HG03469 (cell line): ENCODE results near the gene NCKAP5L.

Experiments
- ATAC-seq: cut with Tn5 transposase; IDR thresholded peaks from one replicate; pipeline ENCODE4 v1.9.1; 2021; ENCODE audit warnings: mild to moderate bottlenecking, moderate library complexity, moderate number of reproducible peaks; ENCODE audit not compliant: unreplicated experiment

NCKAP5L gene

GRCh38 chr12:49803693-49804450 lies 24.3 kb downstream of the NCKAP5L start:
- no peak for ATAC-seq

GRCh38 chr12:49801141-49802063 lies 26.8 kb downstream of the NCKAP5L start:
- ATAC-seq, result no peak

DNA sequence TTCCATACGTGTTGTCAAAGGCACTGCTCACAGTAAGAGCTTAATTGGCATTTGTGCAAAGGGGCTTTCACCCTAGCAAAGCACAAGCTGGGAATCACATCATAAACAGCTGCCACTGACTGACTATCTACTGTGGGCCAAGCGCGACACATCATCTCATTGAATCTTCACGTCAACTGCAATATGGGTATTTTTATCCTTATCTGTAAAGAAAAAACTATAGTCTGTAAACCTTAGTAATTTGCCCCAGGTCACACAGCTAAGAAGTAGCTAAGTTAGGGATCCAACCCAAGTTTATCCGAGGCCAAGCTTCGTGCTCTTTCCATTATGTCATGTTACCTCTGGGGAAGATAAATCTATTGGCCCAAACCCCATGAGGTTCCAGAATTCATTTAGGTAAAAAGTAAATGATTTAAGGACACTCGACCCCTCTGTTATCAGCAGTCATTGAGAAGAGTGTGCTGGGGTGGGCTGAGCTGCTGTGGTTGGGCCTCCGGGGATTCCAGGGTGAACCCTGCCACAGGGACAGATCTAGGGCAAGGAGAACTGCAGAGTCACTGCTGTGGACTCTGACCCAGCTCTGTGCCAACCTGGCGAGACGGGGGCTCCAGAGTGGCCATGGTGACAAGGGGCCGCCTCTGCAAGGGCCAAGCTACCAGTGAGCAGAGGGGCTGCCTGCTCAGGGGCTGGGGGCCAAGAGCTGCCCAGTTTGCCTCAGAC lies 27.6 kb downstream of the NCKAP5L start:
- ATAC-seq, result no peak

DNA sequence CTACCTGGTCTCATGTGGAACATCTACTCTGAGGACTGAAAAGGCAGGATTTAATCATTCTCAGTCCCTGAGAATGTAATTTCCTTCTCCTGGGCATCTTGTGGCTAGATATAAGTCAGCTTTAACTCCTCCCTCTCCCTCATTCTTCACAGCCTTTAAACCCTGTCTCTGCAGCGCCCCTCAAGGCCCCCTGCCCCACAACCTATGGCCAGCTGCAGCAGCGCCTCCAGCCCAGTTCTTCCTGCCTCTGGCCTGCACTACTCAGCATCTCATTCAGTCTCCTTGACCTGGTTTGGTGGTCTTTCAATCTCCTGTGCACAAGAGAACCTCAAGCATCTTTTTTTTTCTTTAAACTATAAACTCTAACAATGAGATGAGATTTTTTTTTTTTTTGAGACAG lies 29.3 kb downstream of the NCKAP5L start:
- ATAC-seq, result no peak

GRCh38 chr12:49798248-49798647 lies 30.0 kb downstream of the NCKAP5L start:
- ATAC-seq, result no peak

DNA sequence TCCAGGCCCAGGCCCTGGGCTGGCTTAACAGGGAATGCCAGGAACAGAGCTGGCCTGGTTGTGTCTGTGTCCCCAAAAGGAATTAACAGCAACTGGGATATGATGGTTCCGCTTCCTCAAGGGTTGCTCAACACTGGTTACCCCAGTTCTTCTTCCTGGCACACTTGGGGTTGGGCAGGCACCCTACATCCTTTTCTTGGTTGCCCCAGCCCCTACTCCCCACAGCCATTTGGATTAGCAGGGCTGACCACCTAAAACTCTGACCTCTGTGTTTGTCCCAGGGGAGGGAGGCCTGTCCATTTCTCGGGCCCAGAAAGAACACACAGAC lies 30.8 kb downstream of the NCKAP5L start:
- ATAC-seq, result no peak

- no peak for ATAC-seq
These were observed 31.4 kb downstream of the NCKAP5L start for GRCh38 chr12:49796606-49797448.

GRCh38 chr12:49796155-49796554 lies 32.1 kb downstream of the NCKAP5L start:
- ATAC-seq, result no peak

DNA sequence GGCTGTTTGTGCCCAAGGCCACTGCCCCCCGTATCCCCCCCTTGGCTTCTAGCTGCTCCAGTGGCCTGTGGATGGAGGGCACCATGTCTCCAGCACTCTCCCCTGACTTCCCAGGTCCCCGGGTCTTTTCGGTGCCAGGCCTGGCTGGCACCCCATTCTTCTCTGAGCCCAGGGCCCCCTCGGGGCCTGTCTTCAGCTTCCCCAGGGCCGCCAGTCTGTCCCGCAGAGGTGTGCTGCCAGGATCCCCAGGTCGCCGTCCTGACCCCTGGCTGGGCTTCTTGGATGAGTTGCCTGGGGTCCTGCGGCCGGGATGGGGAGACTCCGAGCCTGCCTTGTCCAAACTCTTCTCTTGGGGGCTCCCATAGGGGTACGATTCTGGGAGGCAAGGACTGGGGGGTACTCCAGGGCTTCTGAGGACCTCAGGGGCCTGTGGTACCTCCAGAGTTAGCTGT lies 32.5 kb downstream of the NCKAP5L start:
- ATAC-seq, result no peak

GRCh38 chr12:49794811-49795653 lies 33.2 kb downstream of the NCKAP5L start:
- no peak for ATAC-seq

GRCh38 chr12:49794021-49794420 lies 34.2 kb downstream of the NCKAP5L start:
- ATAC-seq, result no peak

DNA sequence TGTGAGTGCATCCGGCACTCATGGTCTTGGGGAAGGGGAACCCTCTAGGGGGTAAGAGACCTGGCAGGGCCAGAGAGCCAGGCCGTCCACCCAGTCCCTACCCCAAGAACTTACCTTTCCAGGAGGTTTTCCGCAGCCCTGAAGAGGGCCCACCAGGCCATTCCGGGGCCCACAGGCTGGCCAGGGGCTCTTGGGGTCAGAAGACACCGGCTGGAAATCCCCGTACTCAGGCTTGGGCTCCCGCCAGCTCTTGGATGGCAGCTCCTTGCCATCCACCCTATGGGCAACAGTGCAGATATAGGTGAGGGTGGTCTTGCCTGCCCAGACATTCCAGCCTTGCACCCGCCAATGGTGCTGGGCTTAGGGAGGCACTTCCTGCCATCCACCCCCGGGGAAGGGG lies 34.6 kb downstream of the NCKAP5L start:
- ATAC-seq, result no peak

- ATAC-seq, result no peak
These were observed 35.1 kb downstream of the NCKAP5L start for GRCh38 chr12:49792976-49793580.

DNA sequence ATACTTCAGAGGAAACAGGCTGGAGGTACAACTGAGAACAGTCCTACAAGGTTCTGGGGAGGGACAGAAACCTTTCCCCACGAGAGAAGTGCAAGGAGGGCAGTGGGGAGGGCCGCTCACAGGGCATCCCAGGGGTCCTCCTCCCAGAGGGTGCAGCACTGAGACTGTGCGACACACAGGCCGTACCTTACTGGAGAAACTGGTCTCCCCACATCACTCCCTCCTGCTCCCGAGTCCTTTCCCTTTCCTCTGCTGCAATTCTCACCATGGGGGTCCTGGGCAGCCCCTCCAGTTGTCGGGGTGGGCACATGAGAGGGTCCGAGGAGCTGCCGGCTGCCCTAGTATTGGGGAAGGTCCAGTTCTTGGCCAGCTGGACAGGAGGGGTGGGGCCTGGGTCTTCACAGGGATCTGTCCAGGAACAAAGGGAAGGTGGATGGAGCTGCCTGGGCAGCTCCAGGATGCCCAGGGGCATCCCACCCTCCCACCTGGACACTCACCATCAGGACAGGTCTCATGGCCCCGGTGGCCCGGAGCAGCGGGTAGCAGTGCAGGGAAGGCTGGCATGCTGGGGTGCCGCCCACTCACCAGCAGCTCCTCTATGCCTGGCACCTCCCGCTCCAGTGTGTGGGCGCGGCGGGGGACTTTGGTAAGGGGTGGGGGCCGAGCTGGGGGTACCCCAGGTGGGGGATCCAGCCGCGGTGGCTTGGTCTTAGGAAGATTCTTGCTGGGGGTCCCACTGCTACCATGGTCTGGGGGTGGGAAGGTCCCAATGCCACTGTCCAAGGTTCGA lies 35.8 kb downstream of the NCKAP5L start:
- no peak for ATAC-seq

DNA sequence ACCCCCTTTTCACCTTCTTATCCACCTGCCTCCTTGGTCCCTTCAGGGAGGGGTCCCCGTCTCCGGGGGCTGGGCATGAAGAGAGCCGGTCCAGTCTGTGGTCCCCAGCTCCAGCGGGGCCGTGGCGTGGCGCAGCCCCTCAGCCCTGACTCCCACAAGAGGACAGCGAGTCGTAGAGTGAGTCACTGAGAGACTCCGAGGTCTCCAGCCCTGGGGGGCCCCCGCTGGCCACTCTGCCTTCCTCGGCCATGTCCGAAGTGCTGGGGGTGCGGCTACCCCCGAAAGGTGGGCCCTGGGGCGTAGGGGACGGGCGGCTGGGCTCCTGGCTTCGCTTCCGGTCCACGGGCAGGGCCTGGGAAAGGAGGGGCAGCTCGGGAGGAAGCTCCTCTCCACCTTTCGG lies 36.5 kb downstream of the NCKAP5L start:
- no peak for ATAC-seq

DNA sequence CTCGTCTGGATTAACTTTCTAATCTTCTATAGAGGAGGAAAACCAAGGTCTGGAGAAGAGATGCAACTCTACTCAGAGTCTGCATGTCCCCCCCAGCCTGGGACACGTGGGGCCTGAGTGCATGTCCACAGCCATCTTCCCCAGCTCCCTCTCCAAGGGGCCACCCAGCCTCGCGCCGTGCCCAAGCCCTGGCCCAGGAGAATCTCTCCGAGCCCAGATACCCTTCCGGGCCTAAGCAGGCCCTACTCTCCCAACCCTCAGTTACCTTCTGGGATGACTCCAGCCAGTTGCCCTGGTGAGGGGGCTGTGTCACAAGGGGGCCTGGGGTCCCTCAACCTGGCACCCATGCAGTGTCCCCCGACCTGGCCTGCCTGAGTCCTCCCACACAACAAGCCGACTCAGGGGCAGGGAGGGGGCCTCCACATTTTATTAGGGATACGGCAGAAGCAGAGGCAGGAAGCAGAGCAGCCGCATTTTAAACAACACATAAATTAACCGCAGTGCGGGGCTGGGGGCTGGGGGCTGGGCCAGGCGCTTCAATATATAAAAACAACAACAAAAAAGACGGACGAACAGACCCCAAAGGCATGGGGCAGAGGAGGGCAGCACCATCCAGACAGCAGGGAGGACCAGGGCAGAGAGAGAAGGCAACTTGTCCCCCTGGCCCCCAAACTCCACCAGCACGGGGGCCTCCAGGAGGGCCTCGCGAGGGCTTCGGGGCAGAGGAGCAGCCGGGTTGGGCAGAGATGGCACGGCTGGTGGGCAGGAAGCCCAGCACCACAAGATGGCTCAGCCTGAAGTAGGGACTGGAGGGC lies 37.3 kb downstream of the NCKAP5L start:
- ATAC-seq, result no peak

- no peak for ATAC-seq
These were observed 38.2 kb downstream of the NCKAP5L start for GRCh38 chr12:49789992-49790391.

DNA sequence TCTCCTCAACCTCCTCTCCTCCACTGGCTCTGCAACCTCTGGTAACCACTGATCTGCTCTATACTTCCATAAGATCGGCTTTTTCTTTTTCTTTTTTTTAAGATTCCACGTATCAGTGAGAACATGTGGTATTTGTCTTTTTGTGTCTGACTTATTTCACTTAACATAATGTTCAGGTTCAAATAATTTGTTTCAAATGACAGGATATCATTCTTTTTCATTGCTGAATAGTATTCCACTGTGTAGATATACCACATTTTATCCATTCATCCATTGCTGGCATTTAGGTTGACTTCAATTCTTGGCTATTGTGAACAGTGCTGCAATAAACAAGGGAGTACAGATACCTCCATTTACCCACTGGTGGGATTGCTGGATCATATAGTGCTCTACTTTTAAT lies 40.5 kb downstream of the NCKAP5L start:
- no peak for ATAC-seq
